GM12878 (cell line): Measurements from ENCODE around the gene ANKHD1. TPM values are rescaled to one million over a fixed set of nuclear protein-coding genes. Genes with fewer than 3 reads are reported as not detected.

Experiments
- ATAC-seq: fragments of 200-7000 bp; cut with Tn5 transposase; 3 replicates; pipeline ENCODE4 v1.9.1; 2020; ENCODE audit warnings: mild to moderate bottlenecking, moderate library complexity
- BruUV-seq: library from RNA; stranded (reverse); fragments of 400-500 nt; replicated peaks from 2 replicates; lab custom pipeline; 2021; lab: Mats Ljungman, UMichigan
- CTCF ChIA-PET: fragments of 300-600 bp; sonication (Branson Sonifier 250); formaldehyde crosslinking; extraction: SDS; loops from one replicate; lab custom pipeline; 2021; ENCODE audit warnings: inconsistent platforms; lab: Yijun Ruan, JAX
- POLR2A ChIA-PET: fragments of 350-600 bp; formaldehyde crosslinking; extraction: SDS; loops from one replicate; lab custom pipeline; 2021; ENCODE audit warnings: inconsistent platforms; lab: Charles Lee
- RAD21 ChIA-PET: fragments of 300-600 bp; sonication (Branson Sonifier 250); formaldehyde crosslinking; loops from one replicate; lab custom pipeline; 2023; ENCODE audit warnings: antibody characterized with exemption; ENCODE audit not compliant: unreplicated experiment; lab: Charles Lee
- SMC1A ChIA-PET: fragments of 300-600 bp; sonication (Branson Sonifier 250); formaldehyde crosslinking; loops from one replicate; lab custom pipeline; 2023; ENCODE audit not compliant: unreplicated experiment, uncharacterized antibody; lab: Charles Lee
- DNase-seq: peaks from one replicate; pipeline ENCODE4 v3.0.0-alpha.2; 2011; ENCODE audit warnings: low read depth, low spot score
- FAIRE-seq: peaks from 3 replicates; lab custom pipeline; 2011; peaks lifted over from hg19 to GRCh38; lab: Jason Lieb, UNC
- H2AFZ ChIP-seq: 2 replicates; pipeline ENCODE4 v1.6.0; 2011; ENCODE audit warnings: low read depth, low read length, control low read depth; ENCODE audit not compliant: control insufficient read depth
- H3K27ac ChIP-seq: 2 replicates; pipeline ENCODE4 v1.5.1; 2011; ENCODE audit warnings: control low read depth; ENCODE audit not compliant: control insufficient read depth, insufficient read depth
- H3K27me3 ChIP-seq, 2 experiments: replicated peaks in 1 of 2; 2 replicates each; pipeline versions ENCODE4 v1.6.0 to v1.6.1; 2011; ENCODE audit warnings: low read length in 1 of 2; ENCODE audit not compliant: control insufficient read depth in 2 of 2, insufficient read depth in 2 of 2
- H3K36me3 ChIP-seq, 2 experiments: 2 replicates each; pipeline ENCODE4 v1.5.1; 2011; ENCODE audit warnings: low read length in 1 of 2; ENCODE audit not compliant: control insufficient read depth in 2 of 2, insufficient read depth in 2 of 2
- H3K4me1 ChIP-seq: 2 replicates; pipeline ENCODE4 v1.6.1; 2011; ENCODE audit warnings: mild to moderate bottlenecking, low read length, moderate library complexity, mixed read lengths; ENCODE audit not compliant: control insufficient read depth, insufficient read depth
- H3K4me2 ChIP-seq: 2 replicates; pipeline ENCODE4 v1.6.0; 2011; ENCODE audit warnings: control low read depth; ENCODE audit not compliant: control insufficient read depth, insufficient read depth
- H3K4me3 ChIP-seq: fragments of 200-600 bp; sonication (generic); 2 replicates; pipeline ENCODE4 v1.5.1; 2016
- H3K79me2 ChIP-seq: 2 replicates; pipeline ENCODE4 v1.6.0; 2011; ENCODE audit warnings: low read length; ENCODE audit not compliant: control insufficient read depth, insufficient read depth
- H3K9ac ChIP-seq: 2 replicates; pipeline ENCODE4 v1.8.0; 2011; ENCODE audit warnings: low read length, control low read depth, mixed read lengths; ENCODE audit not compliant: control insufficient read depth, insufficient read depth
- H3K9me3 ChIP-seq: replicated peaks from 3 replicates; pipeline ENCODE4 v1.5.1; 2011; ENCODE audit warnings: mild to moderate bottlenecking, low read length; ENCODE audit not compliant: control insufficient read depth, insufficient read depth
- H4K20me1 ChIP-seq: 2 replicates; pipeline ENCODE4 v1.6.0; 2011; ENCODE audit not compliant: control insufficient read depth, insufficient read depth
- CREM ChIP-seq: IDR thresholded peaks from 2 replicates; pipeline ENCODE4 v1.6.1; 2014; ENCODE audit warnings: antibody characterized with exemption, low read depth
- DPF2 ChIP-seq: fragments of 450-650 bp; IDR thresholded peaks from 2 replicates; pipeline ENCODE4 v1.6.1; 2017; ENCODE audit warnings: mild to moderate bottlenecking
- FOXK2 ChIP-seq: fragments of 450-650 bp; IDR thresholded peaks from 2 replicates; pipeline ENCODE4 v1.6.1; 2017; ENCODE audit warnings: mild to moderate bottlenecking, moderate library complexity
- HDAC2 ChIP-seq: fragments of 200-600 bp; sonication (generic); IDR thresholded peaks from 2 replicates; pipeline ENCODE4 v1.6.1; 2017
- POLR2AphosphoS5 ChIP-seq: IDR thresholded peaks from 2 replicates; pipeline ENCODE4 v1.6.1; 2011; ENCODE audit warnings: mild to moderate bottlenecking, low read length, inconsistent platforms
- RB1 ChIP-seq: fragments of 450-650 bp; formaldehyde crosslinking; IDR thresholded peaks from 2 replicates; pipeline ENCODE4 v1.6.1; 2017; ENCODE audit warnings: mild to moderate bottlenecking, borderline replicate concordance
- SMC3 ChIP-seq: IDR thresholded peaks from 2 replicates; pipeline ENCODE4 v1.6.1; 2011; ENCODE audit warnings: low read length, improper control_type of control experiment, borderline replicate concordance
- SPI1 ChIP-seq: IDR thresholded peaks from 2 replicates; pipeline ENCODE4 v1.6.1; 2011; ENCODE audit warnings: low read depth, mild to moderate bottlenecking, low read length, moderate library complexity, borderline replicate concordance; ENCODE audit not compliant: insufficient read depth
- STAT1 ChIP-seq: fragments of 450-650 bp; conservative IDR thresholded peaks from 2 replicates; pipeline ENCODE4 v1.6.1; 2014; ENCODE audit warnings: antibody characterized with exemption, mild to moderate bottlenecking
- WRNIP1 ChIP-seq: IDR thresholded peaks from 2 replicates; pipeline ENCODE4 v1.6.1; 2011; ENCODE audit warnings: low read depth, low read length, improper control_type of control experiment, borderline replicate concordance
- ZBED1 ChIP-seq: IDR thresholded peaks from 2 replicates; pipeline ENCODE4 v1.6.1; 2016; ENCODE audit warnings: borderline replicate concordance
- ZNF217 ChIP-seq: fragments of 450-650 bp; IDR thresholded peaks from 2 replicates; pipeline ENCODE4 v1.6.1; 2017; ENCODE audit warnings: antibody characterized with exemption, mild to moderate bottlenecking
- ZNF622 ChIP-seq: fragments of 450-650 bp; IDR thresholded peaks from 2 replicates; pipeline ENCODE4 v1.6.1; 2017; ENCODE audit warnings: mild to moderate bottlenecking, inconsistent platforms
- WGBS: methylation state at CpG from one replicate; pipeline ENCODE4 v1.1.6; 2016; ENCODE audit warnings: low lambda C conversion rate; ENCODE audit not compliant: insufficient replicate concordance, insufficient coverage; ENCODE audit errors: missing lambda C conversion rate; 5-methylcytosine and 5-hydroxymethylcytosine counted together
- in situ Hi-C: fragments of 300-500 bp; cut with MboI; formaldehyde crosslinking; loops from 9 replicates; pipeline ENCODE4 v1.14.3; 2018; ENCODE audit warnings: mixed read lengths
- intact Hi-C: fragments of 100-400 bp; cut with micrococcal nuclease; formaldehyde crosslinking; loops from one replicate; pipeline ENCODE4 v1.14.2; 2022; ENCODE audit not compliant: unreplicated experiment
- polyA plus RNA-seq, 11 experiments: library from polyadenylated mRNA; depleted of rRNA in 4 of 11; unstranded in 6 of 11; stranded (reverse) in 5 of 11; fragments of >200 nt; fragmentation: Nextera tagmentation in 4 of 11; fragmentation: Illumina TruSeq in 1 of 11; extraction: Ambion mirVana in 4 of 11; extraction: Trizol in 1 of 11; gene quantifications; 1 replicate in 1 of 11; 2 replicates in 10 of 11; pipeline versions ENCODE4 v1.2.1 to v1.2.3, GENCODE V29; 2011 to 2016; ENCODE audit warnings: inconsistent platforms in 2 of 11, missing spikeins in 2 of 11, low read depth in 1 of 11
- total RNA-seq, 4 experiments: library from RNA; depleted of rRNA in 3 of 4; stranded (reverse); fragments of >200 nt in 3 of 4; fragmentation: Illumina TruSeq in 1 of 4; extraction: Trizol in 1 of 4; gene quantifications; 2 replicates each; pipeline versions ENCODE4 v1.2.1 to v1.2.3, GENCODE V29; 2013 to 2021
- TF ChIP-seq, protein P1 (sequence below): fragments of 450-650 bp; IDR thresholded peaks from 2 replicates; pipeline ENCODE4 v1.6.1; 2014; ENCODE audit warnings: mild to moderate bottlenecking
- TF ChIP-seq, protein P2 (sequence below): IDR thresholded peaks from 2 replicates; pipeline ENCODE4 v1.6.1; 2011; ENCODE audit warnings: borderline replicate concordance, low read depth, mild to moderate bottlenecking, moderate library complexity, mixed read lengths, low read length; ENCODE audit not compliant: insufficient read depth; ENCODE audit errors: extremely low read length

The ANKHD1 gene
- total and polyA plus RNA-seq, 10 of the 15 experiments (the other 5 are each of a cell fraction or from before 2014, with no cell fraction given): 31.6 to 96.8 (median 74.3) TPM

- SMC1A ChIA-PET: interaction anchor here (0.6 to 1.6 kb wide), 4 partner anchors 13 to 92 kb away, joined by 3 to 5 read pairs (median 4); partner anchors contain the start of gene TMCO6
These were observed 152.0 kb downstream of the ANKHD1 start for GRCh38 chr5:140553657-140554056.

More at GRCh38 chr5:140553657-140554056, 152.0 kb downstream of the ANKHD1 start:
- H3K9ac ChIP-seq: no peak overlapping the region
- no peak overlapping the region; the same call in 1 of the 2 replicates for H3K4me3 ChIP-seq
- in situ Hi-C loops: no loop called here
- ChIA-PET RAD21 (interaction anchor here (1.2 to 1.8 kb wide), 2 partner anchors 16 to 180 kb away, joined by 3 to 7 read pairs; no protein-coding TSS in a partner anchor), CTCF (interaction anchor here (0.8 to 2.1 kb wide), 4 partner anchors 14 to 190 kb away, joined by 3 to 6 read pairs (median 4); no protein-coding TSS in a partner anchor), POLR2A (interaction anchor here (0.7 to 1.2 kb wide), 2 partner anchors 12 to 166 kb away, joined by 3 read pairs; no protein-coding TSS in a partner anchor)
- H3K4me2 ChIP-seq: peak overlapping the region; percentile 82
- no TSS peak for BruUV-seq
- H3K4me1 ChIP-seq: peaks cover 27% of the 10 kb centered on the region
- H3K27me3 ChIP-seq: no peaks in the 10 kb centered on the region
- H3K79me2 ChIP-seq: peaks cover 49% of the 10 kb centered on the region
- no peak overlapping the region for H2AFZ ChIP-seq
- peaks cover 18 to 33% of the 10 kb centered on the region in 2 experiments for H3K36me3 ChIP-seq
- no peaks in the 10 kb centered on the region for H4K20me1 ChIP-seq
- FAIRE-seq (no peak), ATAC-seq (peak; percentile 9; the same call in 2 of the 3 replicates), DNase-seq (no peak)
- peak overlapping the region; percentile 16 for H3K27ac ChIP-seq
- H3K9me3 ChIP-seq: no peaks in the 10 kb centered on the region
- intact Hi-C loops: loop anchor here (5.0 kb wide), 1 partner anchor 151 kb away; the partner anchor contains the start of gene ANKHD1
- TF ChIP-seq POLR2AphosphoS5: peak; percentile 4; the same call in 1 of the 2 replicates
- TF ChIP-seq DPF2: no peak
- no peak for TF ChIP-seq ZNF217
- TF ChIP-seq, protein P1, sequence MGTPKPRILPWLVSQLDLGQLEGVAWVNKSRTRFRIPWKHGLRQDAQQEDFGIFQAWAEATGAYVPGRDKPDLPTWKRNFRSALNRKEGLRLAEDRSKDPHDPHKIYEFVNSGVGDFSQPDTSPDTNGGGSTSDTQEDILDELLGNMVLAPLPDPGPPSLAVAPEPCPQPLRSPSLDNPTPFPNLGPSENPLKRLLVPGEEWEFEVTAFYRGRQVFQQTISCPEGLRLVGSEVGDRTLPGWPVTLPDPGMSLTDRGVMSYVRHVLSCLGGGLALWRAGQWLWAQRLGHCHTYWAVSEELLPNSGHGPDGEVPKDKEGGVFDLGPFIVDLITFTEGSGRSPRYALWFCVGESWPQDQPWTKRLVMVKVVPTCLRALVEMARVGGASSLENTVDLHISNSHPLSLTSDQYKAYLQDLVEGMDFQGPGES: no peak
- TF ChIP-seq HDAC2: no peak
- TF ChIP-seq SMC3: no peak
- TF ChIP-seq STAT1: no peak
- no peak for TF ChIP-seq CREM
- TF ChIP-seq WRNIP1: no peak
- TF ChIP-seq SPI1: peak; percentile 30; the same call in 1 of the 2 replicates
- no peak for TF ChIP-seq FOXK2
- TF ChIP-seq, protein P2, sequence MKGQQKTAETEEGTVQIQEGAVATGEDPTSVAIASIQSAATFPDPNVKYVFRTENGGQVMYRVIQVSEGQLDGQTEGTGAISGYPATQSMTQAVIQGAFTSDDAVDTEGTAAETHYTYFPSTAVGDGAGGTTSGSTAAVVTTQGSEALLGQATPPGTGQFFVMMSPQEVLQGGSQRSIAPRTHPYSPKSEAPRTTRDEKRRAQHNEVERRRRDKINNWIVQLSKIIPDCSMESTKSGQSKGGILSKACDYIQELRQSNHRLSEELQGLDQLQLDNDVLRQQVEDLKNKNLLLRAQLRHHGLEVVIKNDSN: no peak
- no peak for TF ChIP-seq ZNF622
- TF ChIP-seq RB1: no peak
- TF ChIP-seq ZBED1: no peak
- TF ChIP-seq, all 136 proteins: peak for 2
- WGBS: 0% methylated on average over 2 of the region's 2 CpGs
